Astrocyte of the cerebellum (primary cell): ENCODE data around the gene ARFIP1.

Source experiments
- DNase-seq: peaks from one replicate; pipeline ENCODE4 v3.0.0-alpha.2; 2011; ENCODE audit warnings: low read depth
- H3K4me3 ChIP-seq: 2 replicates; pipeline ENCODE4 v1.5.1; 2011; ENCODE audit warnings: mild to moderate bottlenecking, low read depth, low read length, moderate library complexity
- CTCF ChIP-seq: IDR thresholded peaks from 2 replicates; pipeline ENCODE4 v1.5.1; 2012; ENCODE audit warnings: low read length, low read depth, moderate library complexity, mild to moderate bottlenecking; ENCODE audit errors: missing control alignments
- in situ Hi-C: cut with HindIII; loops from 2 replicates; pipeline ENCODE4 v1.10.0; 2017; ENCODE audit warnings: low sequenced_read_pairs

The ARFIP1 gene

GRCh38 chr4:152957437-152958171 lies 177.8 kb downstream of the ARFIP1 start:
- TF ChIP-seq CTCF, result no peak
- in situ Hi-C loops, result no loop called here
- DNase-seq, result no peak
- H3K4me3 ChIP-seq, result no peak overlapping the region

GRCh38 chr4:152959080-152959479 lies 179.3 kb downstream of the ARFIP1 start:
- no peak for TF ChIP-seq CTCF
- no peak overlapping the region for H3K4me3 ChIP-seq
- DNase-seq, result no peak
- in situ Hi-C loops, result no loop called here

- DNase-seq, result no peak
- no peak overlapping the region for H3K4me3 ChIP-seq
- in situ Hi-C loops, result no loop called here
- no peak for TF ChIP-seq CTCF
Measured at GRCh38 chr4:152960082-152960481, 180.3 kb downstream of the ARFIP1 start.

GRCh38 chr4:152961014-152961772 lies 181.4 kb downstream of the ARFIP1 start:
- no peak for DNase-seq
- in situ Hi-C loops, result no loop called here
- H3K4me3 ChIP-seq, result no peak overlapping the region
- no peak for TF ChIP-seq CTCF

- no peak overlapping the region for H3K4me3 ChIP-seq
- in situ Hi-C loops, result no loop called here
- no peak for DNase-seq
- TF ChIP-seq CTCF, result no peak
Measured at GRCh38 chr4:152961773-152962115, 182.0 kb downstream of the ARFIP1 start.
